ENCODE data around the gene RHBDL2.

RHBDL2 gene

GRCh38 chr1:38873027-38873969, 68.3 kb downstream of the RHBDL2 start, which contains the start of gene MYCBP:
Gene MYCBP, minus strand, starts transcription at chr1:38873348. Its CDS starts 43 bp downstream, at chr1:38873305.
- DNase-seq (ENCODE audit: low read depth in 1 of 2, low spot score in 1 of 2), result peak; percentile 96
- peak; percentile 80 for TF ChIP-seq GABPA (IDR thresholded peaks at IDR 0.05; ENCODE audit: low read depth)
- no peak for TF ChIP-seq REST (IDR thresholded peaks at IDR 0.05; ENCODE audit: insufficient replicate concordance, low read depth)
- TF ChIP-seq POLR2AphosphoS5 (IDR thresholded peaks at IDR 0.05; ENCODE audit: low read depth), result peak; percentile 56
- peak; percentile 35; the same call in 1 of the 2 replicates for TF ChIP-seq SPI1 (IDR thresholded peaks at IDR 0.05; ENCODE audit: borderline replicate concordance, low read depth)
- TF ChIP-seq CTCF (IDR thresholded peaks at IDR 0.05; ENCODE audit: insufficient read depth, low read length), result no peak
- H3K4me3 ChIP-seq (replicated peaks; ENCODE audit: insufficient read depth, low read length), result peak within 1 kb of the TSS; percentile 99
- H3K27me3 ChIP-seq (ENCODE audit: insufficient read depth, poor library complexity, severe bottlenecking), result no peaks in the 10 kb centered on the region
- H3K27ac ChIP-seq (replicated peaks), result peak within 1 kb of the TSS; percentile 71

- peak in 1 of 2 experiments; percentile 51 for DNase-seq (ENCODE audit: low read depth in 1 of 2, low spot score in 1 of 2)
Observed at GRCh38 chr1:38872401-38873026, 69.1 kb downstream of the RHBDL2 start.

More at GRCh38 chr1:38872401-38873026, 69.1 kb downstream of the RHBDL2 start:
- H3K4me3 ChIP-seq (replicated peaks; ENCODE audit: insufficient read depth, low read length), result peak overlapping the region; percentile 99
- TF ChIP-seq REST (IDR thresholded peaks at IDR 0.05; ENCODE audit: insufficient replicate concordance, low read depth), result no peak
- TF ChIP-seq CTCF (IDR thresholded peaks at IDR 0.05; ENCODE audit: insufficient read depth, low read length), result no peak
- TF ChIP-seq GABPA (IDR thresholded peaks at IDR 0.05; ENCODE audit: low read depth), result no peak
- TF ChIP-seq SPI1 (IDR thresholded peaks at IDR 0.05; ENCODE audit: borderline replicate concordance, low read depth), result no peak; the same call in 1 of the 2 replicates
- no peak for TF ChIP-seq POLR2AphosphoS5 (IDR thresholded peaks at IDR 0.05; ENCODE audit: low read depth)
- no peaks in the 10 kb centered on the region for H3K27me3 ChIP-seq (ENCODE audit: insufficient read depth, poor library complexity, severe bottlenecking)
- peak overlapping the region; percentile 71 for H3K27ac ChIP-seq (replicated peaks)
